IMR-90 (cell line): ENCODE data around the gene POLR2J. TPM values are rescaled to one million over a fixed set of nuclear protein-coding genes. Genes with fewer than 3 reads are reported as not detected.

Experiments
- ATAC-seq: fragments of 200-7000 bp; cut with Tn5 transposase; 2 replicates; pipeline ENCODE4 v1.9.1; 2020; ENCODE audit warnings: low read depth, mild to moderate bottlenecking, moderate library complexity
- BruUV-seq: library from RNA; stranded (reverse); fragments of 400-500 nt; replicated peaks from 2 replicates; lab custom pipeline; 2021; lab: Mats Ljungman, UMichigan
- CTCF ChIA-PET: fragments of 300-600 bp; formaldehyde crosslinking; extraction: SDS; loops from one replicate; lab custom pipeline; 2021; ENCODE audit warnings: antibody characterized with exemption; lab: Yijun Ruan, JAX
- POLR2A ChIA-PET: fragments of 300-600 bp; sonication (Branson Sonifier 250); formaldehyde crosslinking; loops from one replicate; lab custom pipeline; 2022; ENCODE audit warnings: antibody characterized with exemption; ENCODE audit not compliant: unreplicated experiment; lab: Charles Lee
- DNase-seq: peaks from one replicate; pipeline ENCODE4 v3.0.0; 2013
- H2AFZ ChIP-seq: replicated peaks from 2 replicates; pipeline ENCODE3; 2013; ENCODE audit warnings: low read length, mild to moderate bottlenecking; ENCODE audit not compliant: poor library complexity
- H2AK5ac ChIP-seq: 2 replicates; pipeline ENCODE4 v1.6.1; 2013; ENCODE audit warnings: low read depth, low read length, inconsistent platforms
- H2AK9ac ChIP-seq: replicated peaks from 2 replicates; pipeline ENCODE3; 2013; ENCODE audit warnings: mild to moderate bottlenecking, low read depth, low read length, moderate library complexity; ENCODE audit not compliant: poor library complexity
- H2BK120ac ChIP-seq: 2 replicates; pipeline ENCODE4 v1.6.1; 2013; ENCODE audit warnings: low read depth, low read length, inconsistent platforms
- H2BK15ac ChIP-seq: 3 replicates; pipeline ENCODE4 v1.6.1; 2013; ENCODE audit warnings: low read depth, low read length, inconsistent platforms
- H2BK20ac ChIP-seq: 2 replicates; pipeline ENCODE4 v1.6.1; 2013; ENCODE audit warnings: low read depth, mild to moderate bottlenecking, inconsistent platforms, low read length, moderate library complexity
- H2BK5ac ChIP-seq: 2 replicates; pipeline ENCODE4 v1.6.1; 2013; ENCODE audit warnings: mild to moderate bottlenecking, low read depth, low read length, inconsistent platforms; ENCODE audit not compliant: poor library complexity, severe bottlenecking
- H3K14ac ChIP-seq: replicated peaks from 2 replicates; pipeline ENCODE4 v1.6.1; 2013; ENCODE audit warnings: low read depth, low read length, inconsistent platforms
- H3K18ac ChIP-seq: 2 replicates; pipeline ENCODE4 v1.6.1; 2013; ENCODE audit warnings: low read depth, low read length, control low read depth
- H3K23ac ChIP-seq: 2 replicates; pipeline ENCODE4 v1.6.1; 2013; ENCODE audit warnings: low read depth, low read length, inconsistent platforms
- H3K27ac ChIP-seq: 2 replicates; pipeline ENCODE4 v1.5.1; 2013; ENCODE audit warnings: mild to moderate bottlenecking, control low read depth, low read length; ENCODE audit not compliant: insufficient read depth
- H3K27me3 ChIP-seq: 2 replicates; pipeline ENCODE4 v1.6.1; 2013; ENCODE audit warnings: low read length; ENCODE audit not compliant: control insufficient read depth, insufficient read depth
- H3K36me3 ChIP-seq: 2 replicates; pipeline ENCODE4 v1.6.1; 2013; ENCODE audit warnings: low read length, mixed read lengths; ENCODE audit not compliant: control insufficient read depth, insufficient read depth
- H3K4ac ChIP-seq: 2 replicates; pipeline ENCODE4 v1.6.1; 2013; ENCODE audit warnings: low read depth, low read length, inconsistent platforms
- H3K4me1 ChIP-seq: 2 replicates; pipeline ENCODE4 v1.6.1; 2013; ENCODE audit warnings: low read length, mixed read lengths; ENCODE audit not compliant: control insufficient read depth, insufficient read depth
- H3K4me2 ChIP-seq: 2 replicates; pipeline ENCODE4 v1.6.1; 2013; ENCODE audit warnings: low read depth, mild to moderate bottlenecking, control low read depth, low read length, moderate library complexity
- H3K4me3 ChIP-seq: 2 replicates; pipeline ENCODE4 v1.5.1; 2013; ENCODE audit warnings: low read depth, mild to moderate bottlenecking, control low read depth, low read length, moderate library complexity; ENCODE audit not compliant: insufficient read depth
- H3K56ac ChIP-seq: 2 replicates; pipeline ENCODE4 v1.6.1; 2013; ENCODE audit warnings: low read length, inconsistent platforms; ENCODE audit not compliant: insufficient read depth; ENCODE audit errors: extremely low read depth
- H3K79me1 ChIP-seq, 2 experiments: 2 replicates each; pipeline ENCODE4 v1.6.1; 2013; ENCODE audit warnings: low read length in 2 of 2, inconsistent platforms in 1 of 2, low read depth in 1 of 2
- H3K9ac ChIP-seq: 2 replicates; pipeline ENCODE4 v1.6.1; 2013; ENCODE audit warnings: low read depth, low read length, control low read depth
- H3K9me1 ChIP-seq: 2 replicates; pipeline ENCODE4 v1.6.1; 2013; ENCODE audit warnings: low read length, inconsistent platforms; ENCODE audit not compliant: insufficient read depth
- H3K9me3 ChIP-seq: 2 replicates; pipeline ENCODE4 v1.6.1; 2013; ENCODE audit warnings: low read length; ENCODE audit not compliant: control insufficient read depth, insufficient read depth
- H4K20me1 ChIP-seq: 2 replicates; pipeline ENCODE4 v1.6.1; 2013; ENCODE audit warnings: low read length, inconsistent platforms; ENCODE audit not compliant: insufficient read depth
- H4K5ac ChIP-seq: 2 replicates; pipeline ENCODE4 v1.6.1; 2013; ENCODE audit warnings: mild to moderate bottlenecking, low read depth, low read length, control low read depth
- H4K8ac ChIP-seq, 2 experiments: 2 replicates each; pipeline ENCODE4 v1.6.1; 2013; ENCODE audit warnings: low read depth in 2 of 2, low read length in 2 of 2, control low read depth in 1 of 2, inconsistent platforms in 1 of 2
- H4K91ac ChIP-seq: 2 replicates; pipeline ENCODE4 v1.6.1; 2013; ENCODE audit warnings: low read depth, low read length, inconsistent platforms; ENCODE audit not compliant: insufficient read depth
- BHLHE40 ChIP-seq: fragments of 150-350 bp; IDR thresholded peaks from 2 replicates; pipeline ENCODE4 v1.6.1; 2016; ENCODE audit warnings: mild to moderate bottlenecking, low read depth, low read length
- CEBPB ChIP-seq: IDR thresholded peaks from 2 replicates; pipeline ENCODE4 v1.6.1; 2012; ENCODE audit warnings: low read depth, low read length, improper control_type of control experiment
- CHD1 ChIP-seq: IDR thresholded peaks from 2 replicates; pipeline ENCODE4 v1.6.1; 2012; ENCODE audit warnings: low read depth, low read length, improper control_type of control experiment
- FOS ChIP-seq: fragments of 150-350 bp; IDR thresholded peaks from 2 replicates; pipeline ENCODE4 v1.6.1; 2016; ENCODE audit warnings: low read depth, low read length
- MAFK ChIP-seq: IDR thresholded peaks from 2 replicates; pipeline ENCODE4 v1.6.1; 2012; ENCODE audit warnings: low read depth, low read length, improper control_type of control experiment
- MAZ ChIP-seq: IDR thresholded peaks from 2 replicates; pipeline ENCODE4 v1.6.1; 2012; ENCODE audit warnings: low read depth, mild to moderate bottlenecking, low read length, improper control_type of control experiment, moderate library complexity, borderline replicate concordance
- MXI1 ChIP-seq: IDR thresholded peaks from 2 replicates; pipeline ENCODE4 v1.6.1; 2012; ENCODE audit warnings: low read depth, mild to moderate bottlenecking, low read length, moderate library complexity, borderline replicate concordance
- NFE2L2 ChIP-seq: fragments of 150-350 bp; IDR thresholded peaks from 2 replicates; pipeline ENCODE4 v1.6.1; 2016; ENCODE audit warnings: low read depth, mild to moderate bottlenecking, low read length
- POLR2A ChIP-seq: IDR thresholded peaks from 2 replicates; pipeline ENCODE4 v1.6.1; 2012; ENCODE audit warnings: mild to moderate bottlenecking, low read depth, low read length
- RAD21 ChIP-seq: IDR thresholded peaks from 2 replicates; pipeline ENCODE4 v1.6.1; 2012; ENCODE audit warnings: low read length, improper control_type of control experiment
- RCOR1 ChIP-seq: IDR thresholded peaks from 2 replicates; pipeline ENCODE4 v1.6.1; 2012; ENCODE audit warnings: mild to moderate bottlenecking, low read length, improper control_type of control experiment; ENCODE audit not compliant: insufficient replicate concordance
- RFX5 ChIP-seq: IDR thresholded peaks from 2 replicates; pipeline ENCODE4 v1.8.0; 2012; ENCODE audit warnings: low read depth, mild to moderate bottlenecking, low read length, moderate library complexity
- SMC3 ChIP-seq: fragments of 150-350 bp; IDR thresholded peaks from 2 replicates; pipeline ENCODE4 v1.6.1; 2016; ENCODE audit warnings: low read depth, mild to moderate bottlenecking, antibody characterized with exemption, low read length, moderate library complexity
- USF2 ChIP-seq: fragments of 150-350 bp; IDR thresholded peaks from 2 replicates; pipeline ENCODE4 v1.6.1; 2017; ENCODE audit warnings: mild to moderate bottlenecking, antibody characterized with exemption, low read length, low read depth
- WGBS, 2 experiments: methylation state at CpG; one replicate each; pipeline versions ENCODE4 v1.1.5 to v1.1.7; 2013; ENCODE audit warnings: missing lambda C conversion rate in 2 of 2; ENCODE audit not compliant: insufficient read length in 1 of 2; ENCODE audit errors: extremely low coverage in 2 of 2; 5-methylcytosine and 5-hydroxymethylcytosine counted together
- dilution Hi-C: fragments of 300-500 bp; cut with HindIII; formaldehyde crosslinking; loops from one replicate; pipeline ENCODE4 v1.14.3; 2018; ENCODE audit warnings: low sequenced_read_pairs; ENCODE audit not compliant: unreplicated experiment
- in situ Hi-C: fragments of 300-500 bp; cut with MboI; formaldehyde crosslinking; loops from 3 replicates; pipeline ENCODE4 v1.14.3; 2019; ENCODE audit warnings: low sequenced_read_pairs, inconsistent platforms, mixed read lengths
- intact Hi-C: fragments of 100-400 bp; cut with micrococcal nuclease; formaldehyde crosslinking; loops from 2 replicates; pipeline ENCODE4 v1.10.0; 2022
- polyA plus RNA-seq, 3 experiments: library from polyadenylated mRNA; depleted of rRNA; stranded (reverse); fragments of >200 nt; gene quantifications; 2 replicates each; pipeline ENCODE4 v1.2.3, GENCODE V29; 2012; ENCODE audit warnings: low replicate concordance in 1 of 3
- total RNA-seq: library from RNA; depleted of rRNA; stranded (reverse); fragments of >200 nt; gene quantifications from 2 replicates; pipeline ENCODE4 v1.2.3, GENCODE V29; 2012
- TF ChIP-seq, protein P1 (sequence below): fragments of 150-350 bp; IDR thresholded peaks from 2 replicates; pipeline ENCODE4 v1.6.1; 2016; ENCODE audit warnings: low read depth, mild to moderate bottlenecking, low read length, moderate library complexity, borderline replicate concordance
- TF ChIP-seq, protein P2 (sequence below): conservative IDR thresholded peaks from 2 replicates; pipeline ENCODE4 v1.5.1; 2012; ENCODE audit warnings: mild to moderate bottlenecking, low read depth, low read length, improper control_type of control experiment

The POLR2J gene
- total and polyA plus RNA-seq, 2 of the 4 experiments (the other 2 are of a cell fraction), result 20.8 to 92.6 TPM

- Histone ChIP-seq H3K9me3 (no peaks in the 10 kb centered on the region), H2AK9ac (no peak overlapping the region), H2BK120ac (no peak overlapping the region), H3K56ac (no peak overlapping the region), H2BK5ac (no peak overlapping the region), H3K27me3 (no peaks in the 10 kb centered on the region), H3K14ac (no peak overlapping the region), H3K23ac (no peak overlapping the region), H3K27ac (no peak overlapping the region), H3K9ac (no peak overlapping the region), H3K36me3 (peaks cover 23% of the 10 kb centered on the region), H3K4me3 (no peak overlapping the region), H2AFZ (no peak overlapping the region), H3K4me2 (no peak overlapping the region), H4K5ac (no peak overlapping the region), H3K9me1 (no peaks in the 10 kb centered on the region; the same call in 1 of the 2 replicates), H2BK20ac (no peak overlapping the region), H4K8ac (no peak overlapping the region), H3K4me1 (peaks cover 4% of the 10 kb centered on the region; the same call in 1 of the 2 replicates), H4K91ac (no peak overlapping the region), H3K18ac (no peak overlapping the region), H2BK15ac (no peak overlapping the region), H3K79me1 (peaks cover 0 to 15% of the 10 kb centered on the region in 2 experiments; a peak in 1 of 4 replicates), H2AK5ac (no peak overlapping the region), H4K20me1 (peaks cover 4% of the 10 kb centered on the region; the same call in 1 of the 2 replicates), H3K4ac (no peak overlapping the region)
- dilution Hi-C loops, result no loop called here
- 95% methylated on average over 10 of the region's 15 CpGs; no CpG with 5 or more reads in 1 of the 2 experiments for WGBS, 2 experiments
- no peak for ATAC-seq
- intact Hi-C loops, result no loop called here
- in situ Hi-C loops, result no loop called here
- no peak for DNase-seq
- ChIA-PET CTCF (no interaction called here), POLR2A (no interaction called here)
- no TSS peak for BruUV-seq
- TF ChIP-seq CEBPB (no peak), MAFK (no peak), RCOR1 (no peak), BHLHE40 (no peak), MXI1 (no peak), CHD1 (no peak), FOS (no peak), MAZ (no peak), RFX5 (no peak), NFE2L2 (no peak), POLR2A (no peak), USF2 (no peak), RAD21 (no peak), SMC3 (no peak)
- TF ChIP-seq, protein P1, sequence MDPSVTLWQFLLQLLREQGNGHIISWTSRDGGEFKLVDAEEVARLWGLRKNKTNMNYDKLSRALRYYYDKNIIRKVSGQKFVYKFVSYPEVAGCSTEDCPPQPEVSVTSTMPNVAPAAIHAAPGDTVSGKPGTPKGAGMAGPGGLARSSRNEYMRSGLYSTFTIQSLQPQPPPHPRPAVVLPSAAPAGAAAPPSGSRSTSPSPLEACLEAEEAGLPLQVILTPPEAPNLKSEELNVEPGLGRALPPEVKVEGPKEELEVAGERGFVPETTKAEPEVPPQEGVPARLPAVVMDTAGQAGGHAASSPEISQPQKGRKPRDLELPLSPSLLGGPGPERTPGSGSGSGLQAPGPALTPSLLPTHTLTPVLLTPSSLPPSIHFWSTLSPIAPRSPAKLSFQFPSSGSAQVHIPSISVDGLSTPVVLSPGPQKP, result no peak
- TF ChIP-seq, protein P2, sequence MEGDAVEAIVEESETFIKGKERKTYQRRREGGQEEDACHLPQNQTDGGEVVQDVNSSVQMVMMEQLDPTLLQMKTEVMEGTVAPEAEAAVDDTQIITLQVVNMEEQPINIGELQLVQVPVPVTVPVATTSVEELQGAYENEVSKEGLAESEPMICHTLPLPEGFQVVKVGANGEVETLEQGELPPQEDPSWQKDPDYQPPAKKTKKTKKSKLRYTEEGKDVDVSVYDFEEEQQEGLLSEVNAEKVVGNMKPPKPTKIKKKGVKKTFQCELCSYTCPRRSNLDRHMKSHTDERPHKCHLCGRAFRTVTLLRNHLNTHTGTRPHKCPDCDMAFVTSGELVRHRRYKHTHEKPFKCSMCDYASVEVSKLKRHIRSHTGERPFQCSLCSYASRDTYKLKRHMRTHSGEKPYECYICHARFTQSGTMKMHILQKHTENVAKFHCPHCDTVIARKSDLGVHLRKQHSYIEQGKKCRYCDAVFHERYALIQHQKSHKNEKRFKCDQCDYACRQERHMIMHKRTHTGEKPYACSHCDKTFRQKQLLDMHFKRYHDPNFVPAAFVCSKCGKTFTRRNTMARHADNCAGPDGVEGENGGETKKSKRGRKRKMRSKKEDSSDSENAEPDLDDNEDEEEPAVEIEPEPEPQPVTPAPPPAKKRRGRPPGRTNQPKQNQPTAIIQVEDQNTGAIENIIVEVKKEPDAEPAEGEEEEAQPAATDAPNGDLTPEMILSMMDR, result no peak
Measured at GRCh38 chr7:102449136-102449535, 29.6 kb downstream of the POLR2J start.
